ENCODE measurements around the gene TCOF1.

GRCh38 chr5:150319484-150319790 is 38.1 kb upstream of the TCOF1 start:
- no peak for TF ChIP-seq CTCF (IDR thresholded peaks at IDR 0.05)
- TF ChIP-seq POLR2A (IDR thresholded peaks at IDR 0.05) = no peak
